HG03469 (cell line): ENCODE results near the gene ZNF48.

ENCODE experiments used
- ATAC-seq: cut with Tn5 transposase; IDR thresholded peaks from one replicate; pipeline ENCODE4 v1.9.1; 2021; ENCODE audit warnings: mild to moderate bottlenecking, moderate library complexity, moderate number of reproducible peaks; ENCODE audit not compliant: unreplicated experiment

ZNF48 gene

DNA sequence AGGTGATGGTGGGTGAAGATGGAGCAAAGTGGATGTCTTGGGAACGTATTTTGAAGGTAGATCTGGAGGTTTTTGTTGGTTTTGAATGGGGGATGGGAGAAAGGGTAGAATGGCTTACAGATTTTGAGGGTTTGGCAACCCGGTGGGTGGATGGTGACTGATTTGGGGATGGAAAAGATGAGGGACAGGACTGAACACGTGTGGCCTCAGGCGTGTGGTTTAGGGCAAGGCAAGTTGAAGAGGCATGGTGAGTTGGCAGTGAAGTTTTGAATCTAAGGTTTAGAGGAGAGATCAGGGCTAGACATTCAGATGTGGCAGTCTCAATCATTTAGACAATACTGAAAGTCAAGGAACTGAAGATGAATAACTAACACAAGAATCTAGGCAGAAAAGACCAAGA lies 39.6 kb downstream of the ZNF48 start:
- no peak for ATAC-seq

DNA sequence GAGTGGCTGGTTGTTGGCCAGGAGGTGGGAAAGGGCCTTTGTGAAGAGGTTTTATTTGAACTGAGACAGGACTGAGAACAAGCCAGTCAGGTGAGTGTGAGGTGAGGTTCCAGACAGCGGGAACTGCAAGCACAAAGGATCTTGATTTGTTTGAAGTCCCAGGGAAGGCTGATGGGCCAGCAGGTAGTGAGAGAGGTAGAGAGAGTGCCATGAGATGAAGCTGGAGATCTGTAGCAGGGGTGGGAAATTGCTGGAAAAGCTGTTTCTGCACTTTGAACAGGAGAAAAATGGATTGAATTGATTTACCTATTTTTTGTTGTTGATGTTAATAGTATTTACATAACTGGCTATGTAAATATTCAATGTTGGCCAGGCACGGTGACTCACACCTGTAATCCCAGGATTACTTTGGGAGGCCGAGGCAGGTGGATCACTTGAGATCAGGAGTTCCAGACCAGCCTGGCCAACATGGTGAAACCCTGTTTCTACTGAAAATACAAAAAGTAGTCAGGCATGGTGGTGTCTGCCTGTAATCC lies 42.4 kb downstream of the ZNF48 start:
- no peak for ATAC-seq

DNA sequence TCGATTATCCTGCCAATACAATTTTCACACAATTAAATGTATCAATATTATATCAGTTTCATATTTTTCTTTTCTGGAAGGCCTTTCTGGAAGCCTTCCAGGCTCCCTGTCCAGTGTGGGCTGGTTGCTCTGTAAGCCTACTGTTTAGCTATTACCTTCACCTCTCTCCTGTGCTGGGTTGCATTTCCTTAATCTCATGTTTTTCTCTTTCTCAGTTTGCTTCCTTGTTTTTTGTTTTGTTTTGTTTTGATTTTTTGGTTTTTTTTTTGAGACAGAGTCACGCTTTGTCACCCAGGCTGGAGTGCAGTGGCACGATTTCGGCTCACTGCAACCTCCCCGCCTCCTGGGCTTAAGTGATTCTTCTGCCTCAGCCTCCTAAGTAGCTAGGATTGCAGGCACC lies 43.6 kb downstream of the ZNF48 start:
- no peak for ATAC-seq

DNA sequence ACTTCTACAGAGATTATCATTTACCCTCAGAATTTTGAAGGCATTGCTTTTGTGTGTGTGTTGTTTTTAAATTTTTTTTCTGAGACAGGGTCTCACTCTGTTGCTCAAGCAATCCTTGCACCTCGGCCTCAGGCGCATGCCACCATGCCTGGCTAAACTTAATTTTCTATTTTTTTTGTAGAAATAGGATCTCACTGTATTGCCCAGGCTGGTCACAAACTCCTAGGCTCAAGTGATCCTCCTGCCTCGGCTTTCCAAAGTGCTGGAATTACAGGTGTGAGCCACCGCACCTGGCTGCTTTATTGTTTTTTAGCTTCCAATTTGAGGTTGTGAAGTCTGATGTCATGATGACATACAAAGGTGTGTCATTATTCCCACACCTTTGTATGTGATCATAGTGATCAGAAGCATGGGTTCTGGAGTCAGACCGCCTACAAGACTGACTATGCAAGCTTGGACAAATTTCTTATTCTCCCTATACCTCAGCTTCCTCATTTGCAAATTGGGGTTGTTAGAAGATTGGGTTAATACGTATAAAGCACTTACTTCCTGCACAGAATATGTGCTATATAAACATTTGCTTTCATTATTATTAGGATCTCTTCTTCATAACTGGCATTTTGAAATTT lies 44.6 kb downstream of the ZNF48 start:
- ATAC-seq = no peak

DNA sequence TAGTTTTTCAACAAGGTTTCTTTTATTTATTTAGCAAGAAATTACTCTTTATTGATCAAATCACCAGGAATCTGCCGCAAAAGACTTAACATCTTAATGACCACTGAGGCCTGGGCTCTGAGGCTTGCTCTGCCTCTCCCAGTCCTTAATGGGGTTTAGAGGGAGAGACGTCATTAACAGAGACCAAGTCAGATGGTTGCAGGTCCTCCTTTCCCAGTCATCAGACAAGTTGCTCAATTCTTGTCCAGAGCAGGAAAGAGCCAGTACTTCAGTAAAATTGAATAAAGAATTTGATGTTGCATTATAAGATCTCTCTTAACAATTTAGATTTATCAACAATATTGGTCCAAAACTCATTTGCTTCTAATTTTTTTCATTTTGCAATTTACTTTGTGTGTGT lies 48.4 kb downstream of the ZNF48 start:
- no peak for ATAC-seq

DNA sequence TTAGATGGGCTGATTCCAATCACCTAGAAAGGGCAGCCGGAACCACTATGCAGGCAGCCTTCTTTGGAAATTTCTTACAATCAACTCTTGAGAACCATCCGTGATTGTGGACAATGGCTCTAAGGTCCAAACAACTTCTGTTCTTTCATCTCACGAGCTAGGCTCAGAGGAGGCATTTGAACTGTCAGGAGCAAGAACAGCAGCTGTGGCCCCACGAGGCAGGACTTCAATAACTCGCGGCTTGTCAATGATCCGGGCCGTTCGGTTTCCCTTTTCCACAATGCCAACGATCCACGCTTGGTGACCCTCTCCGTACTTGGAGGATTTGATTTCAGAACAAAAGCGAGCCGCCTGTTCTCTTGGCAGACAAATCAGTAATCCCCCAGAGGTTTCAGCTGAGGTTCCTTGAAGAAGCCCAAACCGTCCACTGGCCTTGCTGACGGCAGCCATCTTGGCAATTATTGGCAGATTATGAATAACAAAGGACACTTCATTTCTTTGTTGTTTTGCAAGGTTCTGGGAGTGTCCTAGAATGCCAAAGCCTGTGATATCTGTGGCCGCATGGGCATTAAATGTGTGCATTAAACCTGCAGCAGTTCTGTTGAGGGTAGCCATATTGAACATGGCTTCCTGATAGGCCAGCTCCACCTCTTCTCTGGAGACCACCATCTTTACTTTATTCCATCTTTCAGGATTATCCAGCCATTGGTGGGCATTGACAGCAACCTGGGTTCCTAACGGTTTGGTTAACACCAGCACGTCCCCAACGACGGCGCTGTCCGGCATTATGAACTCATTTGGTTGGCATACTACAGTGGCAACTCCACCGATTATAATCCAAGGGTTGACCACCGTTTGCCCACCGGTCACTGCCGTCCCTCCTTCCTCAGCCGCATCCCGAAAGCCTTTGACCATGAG lies 49.3 kb downstream of the ZNF48 start:
- ATAC-seq = no peak

DNA sequence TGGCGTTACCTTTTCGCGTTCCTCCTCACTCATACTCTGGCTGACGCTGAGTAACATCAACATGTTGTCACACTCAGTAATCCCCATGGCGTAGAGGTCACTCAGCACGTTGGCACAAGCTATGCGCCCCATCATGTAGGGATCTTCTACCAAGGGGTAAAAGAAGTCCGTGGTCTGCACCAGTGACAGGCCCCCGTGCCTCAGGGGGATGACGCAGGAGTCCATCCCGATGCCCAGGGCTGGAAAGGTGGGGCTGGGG lies 49.9 kb downstream of the ZNF48 start:
- peak; percentile 5 for ATAC-seq

DNA sequence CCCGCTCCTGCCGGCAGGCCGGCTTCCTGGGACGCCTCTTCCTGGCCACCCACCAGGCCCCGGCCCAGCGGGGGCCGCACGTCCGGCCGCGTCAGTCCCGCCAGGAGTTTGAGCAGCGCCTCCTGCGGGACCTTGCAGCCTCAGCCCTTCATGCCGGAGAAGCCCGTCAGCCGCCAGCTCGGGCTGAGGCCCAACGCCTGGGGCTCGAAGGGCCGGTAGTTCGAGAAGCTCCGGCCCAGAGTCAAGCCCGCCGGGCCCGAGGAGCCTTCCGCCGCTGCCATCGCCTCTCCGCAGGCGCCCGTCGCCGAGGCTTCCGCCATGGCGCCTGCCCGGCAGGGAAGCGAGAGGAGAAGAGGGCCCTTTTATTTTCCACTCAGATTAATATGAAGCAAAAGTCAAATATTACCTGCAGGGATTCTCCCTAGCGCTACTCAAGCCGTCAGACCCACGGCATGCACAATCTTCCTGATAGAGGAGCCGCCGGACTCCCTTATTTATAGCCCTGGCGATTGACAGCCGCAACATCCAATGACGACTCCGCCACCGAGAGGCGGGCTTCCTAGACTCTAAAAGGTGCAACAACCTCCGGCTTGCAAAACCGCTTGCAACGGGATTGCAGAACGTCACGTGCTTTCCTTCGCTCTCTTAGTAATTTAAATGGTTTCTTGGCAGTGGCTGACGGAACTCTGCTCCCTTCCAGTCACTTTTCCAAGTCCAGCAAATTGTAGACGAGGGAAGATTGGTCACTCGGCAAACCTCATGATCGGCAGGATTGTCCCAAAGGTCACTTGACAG lies 50.4 kb downstream of the ZNF48 start, which contains the start of gene SEPHS2:
TSS of gene SEPHS2 (minus strand) at position 467 of the 795 bp plus-strand sequence. CDS start at position 320, 147 bp downstream.
- peak; percentile 40 for ATAC-seq

DNA sequence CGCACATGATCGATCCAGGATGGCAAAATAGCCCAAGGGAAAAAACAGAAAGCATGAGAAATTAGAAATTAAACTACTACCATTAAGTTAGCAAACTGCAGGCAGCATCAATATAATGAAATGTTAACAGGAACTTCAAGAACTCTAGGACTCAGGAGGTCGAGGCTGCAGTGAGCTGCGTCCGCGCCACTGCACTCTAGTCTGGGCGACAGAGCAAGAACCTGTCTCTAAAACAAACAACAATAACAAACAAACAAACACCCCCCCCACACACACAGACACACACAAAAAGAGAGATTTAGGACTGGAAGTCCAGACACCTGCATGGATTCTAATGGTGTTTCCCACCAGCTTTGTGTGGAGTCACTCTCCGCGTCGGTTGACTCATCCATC lies 51.0 kb downstream of the ZNF48 start:
- no peak for ATAC-seq

DNA sequence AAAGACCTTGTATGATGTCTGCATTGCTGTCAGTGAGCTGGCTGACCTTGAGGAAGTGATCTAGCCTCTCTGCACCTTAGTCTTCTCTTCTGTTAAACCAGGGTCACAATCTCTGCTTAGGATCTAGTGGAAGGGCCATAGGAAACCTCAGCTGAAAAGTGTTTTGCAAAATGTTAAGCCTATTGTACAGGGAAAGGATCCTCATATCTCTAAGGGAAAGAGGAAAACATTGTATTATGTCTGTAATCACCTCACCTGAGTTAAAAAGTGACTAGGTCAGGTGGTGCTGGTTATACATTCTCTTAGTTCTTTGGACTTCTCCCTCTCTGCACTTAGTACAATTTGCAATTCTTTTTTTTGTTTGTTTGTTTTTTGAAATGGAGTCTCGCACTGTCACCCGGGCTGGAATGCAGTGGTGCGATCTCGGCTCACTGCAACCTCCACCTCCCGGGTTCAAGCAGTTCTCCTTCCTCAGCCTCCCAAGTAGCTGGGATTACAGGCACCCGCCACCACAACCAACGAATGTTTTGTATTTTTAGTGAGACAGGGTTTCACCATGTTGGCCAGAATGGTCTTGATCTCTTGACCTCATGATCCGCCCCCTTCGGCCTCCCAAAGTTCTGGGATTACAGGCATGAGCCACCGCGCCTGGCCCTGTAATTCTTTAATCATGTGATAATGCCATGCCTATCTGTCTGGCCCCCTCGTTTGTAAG lies 52.4 kb downstream of the ZNF48 start:
- no peak for ATAC-seq

DNA sequence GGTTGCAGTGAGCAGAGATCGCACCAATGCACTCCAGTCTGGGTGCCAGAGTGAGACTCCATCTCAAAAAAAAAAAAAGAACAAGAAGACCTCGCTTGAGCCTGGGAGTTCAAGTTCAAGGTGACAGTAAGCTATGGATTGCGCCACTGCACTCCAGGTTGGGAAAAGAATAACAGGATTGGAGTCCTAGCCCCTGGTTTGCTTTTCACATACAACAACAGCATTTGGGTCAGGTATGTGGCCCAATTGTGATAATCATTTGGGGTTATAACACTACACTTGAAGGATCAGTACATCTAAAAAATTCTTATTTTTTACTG lies 53.9 kb downstream of the ZNF48 start:
- ATAC-seq = no peak
